SIG-M5 treated with dmso at 0.1 percent for 504 hours (cell line): ENCODE data around the gene SEC61A1.

ENCODE experiments used
- DNase-seq: peaks from one replicate; lab custom pipeline; 2025; ENCODE audit not compliant: unreplicated experiment; lab: John Stamatoyannopoulos, UW

The SEC61A1 gene

GRCh38 chr3:128077202-128077624 lies 25.0 kb downstream of the SEC61A1 start:
- peak; percentile 51 for DNase-seq

GRCh38 chr3:128077665-128078064 lies 25.4 kb downstream of the SEC61A1 start:
- DNase-seq = no peak

- no peak for DNase-seq
These were observed 26.1 kb downstream of the SEC61A1 start for GRCh38 chr3:128078322-128078721.

GRCh38 chr3:128078875-128079274 lies 26.6 kb downstream of the SEC61A1 start:
- DNase-seq = no peak

GRCh38 chr3:128079823-128080222 lies 27.6 kb downstream of the SEC61A1 start:
- DNase-seq = no peak

GRCh38 chr3:128080323-128081080 lies 28.3 kb downstream of the SEC61A1 start:
- DNase-seq = no peak

- no peak for DNase-seq
These were observed 29.0 kb downstream of the SEC61A1 start for GRCh38 chr3:128081226-128081625.

GRCh38 chr3:128081846-128082245 lies 29.6 kb downstream of the SEC61A1 start:
- no peak for DNase-seq

GRCh38 chr3:128082546-128082945 lies 30.3 kb downstream of the SEC61A1 start:
- no peak for DNase-seq

GRCh38 chr3:128083396-128083795 lies 31.2 kb downstream of the SEC61A1 start:
- DNase-seq = no peak

GRCh38 chr3:128083980-128084674 lies 31.9 kb downstream of the SEC61A1 start:
- no peak for DNase-seq

GRCh38 chr3:128084675-128085021 lies 32.4 kb downstream of the SEC61A1 start:
- no peak for DNase-seq

- no peak for DNase-seq
These were observed 36.9 kb downstream of the SEC61A1 start for GRCh38 chr3:128089135-128089534.

- no peak for DNase-seq
These were observed 39.3 kb downstream of the SEC61A1 start for GRCh38 chr3:128091586-128091985.

- no peak for DNase-seq
These were observed 42.3 kb downstream of the SEC61A1 start for GRCh38 chr3:128094295-128095151.

- DNase-seq = peak; percentile 61
These were observed 43.0 kb downstream of the SEC61A1 start for GRCh38 chr3:128095222-128095703.

- no peak for DNase-seq
These were observed 46.0 kb downstream of the SEC61A1 start for GRCh38 chr3:128098234-128098633.

- DNase-seq = no peak
These were observed 47.9 kb downstream of the SEC61A1 start for GRCh38 chr3:128100161-128100560.

- no peak for DNase-seq
These were observed 48.4 kb downstream of the SEC61A1 start for GRCh38 chr3:128100638-128101037.

- no peak for DNase-seq
These were observed 51.0 kb downstream of the SEC61A1 start for GRCh38 chr3:128103136-128103676.

GRCh38 chr3:128107834-128108233 lies 55.6 kb downstream of the SEC61A1 start:
- no peak for DNase-seq
